GM12872 (cell line): ENCODE data around the gene NCAPG2.

Experiments
- TF ChIP-seq, protein P1 (sequence below): IDR thresholded peaks from 3 replicates; pipeline ENCODE4 v1.5.1; 2011; ENCODE audit warnings: low read depth, mild to moderate bottlenecking, low read length, moderate library complexity; ENCODE audit not compliant: insufficient read depth

The NCAPG2 gene

DNA sequence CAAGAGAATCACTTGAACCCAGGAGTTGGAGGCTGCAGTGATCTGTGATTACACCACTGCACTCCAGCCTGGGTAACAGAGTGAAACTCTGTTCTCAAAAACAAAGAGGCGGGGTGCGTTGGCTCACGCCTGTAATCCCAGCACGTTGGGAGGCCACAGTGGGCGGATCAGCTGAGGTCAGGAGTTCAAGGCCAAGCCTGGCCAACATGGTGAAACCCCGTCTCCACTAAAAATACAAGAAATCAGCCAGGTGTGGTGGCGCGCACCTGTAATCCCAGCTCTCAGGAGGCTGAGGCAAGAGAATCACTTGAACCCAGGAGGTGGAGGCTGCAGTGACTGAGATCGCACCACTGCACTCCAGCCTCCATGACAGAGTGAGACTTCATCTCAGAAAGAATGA lies 42.4 kb upstream of the NCAPG2 start:
- TF ChIP-seq, protein P1, sequence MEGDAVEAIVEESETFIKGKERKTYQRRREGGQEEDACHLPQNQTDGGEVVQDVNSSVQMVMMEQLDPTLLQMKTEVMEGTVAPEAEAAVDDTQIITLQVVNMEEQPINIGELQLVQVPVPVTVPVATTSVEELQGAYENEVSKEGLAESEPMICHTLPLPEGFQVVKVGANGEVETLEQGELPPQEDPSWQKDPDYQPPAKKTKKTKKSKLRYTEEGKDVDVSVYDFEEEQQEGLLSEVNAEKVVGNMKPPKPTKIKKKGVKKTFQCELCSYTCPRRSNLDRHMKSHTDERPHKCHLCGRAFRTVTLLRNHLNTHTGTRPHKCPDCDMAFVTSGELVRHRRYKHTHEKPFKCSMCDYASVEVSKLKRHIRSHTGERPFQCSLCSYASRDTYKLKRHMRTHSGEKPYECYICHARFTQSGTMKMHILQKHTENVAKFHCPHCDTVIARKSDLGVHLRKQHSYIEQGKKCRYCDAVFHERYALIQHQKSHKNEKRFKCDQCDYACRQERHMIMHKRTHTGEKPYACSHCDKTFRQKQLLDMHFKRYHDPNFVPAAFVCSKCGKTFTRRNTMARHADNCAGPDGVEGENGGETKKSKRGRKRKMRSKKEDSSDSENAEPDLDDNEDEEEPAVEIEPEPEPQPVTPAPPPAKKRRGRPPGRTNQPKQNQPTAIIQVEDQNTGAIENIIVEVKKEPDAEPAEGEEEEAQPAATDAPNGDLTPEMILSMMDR = no peak

DNA sequence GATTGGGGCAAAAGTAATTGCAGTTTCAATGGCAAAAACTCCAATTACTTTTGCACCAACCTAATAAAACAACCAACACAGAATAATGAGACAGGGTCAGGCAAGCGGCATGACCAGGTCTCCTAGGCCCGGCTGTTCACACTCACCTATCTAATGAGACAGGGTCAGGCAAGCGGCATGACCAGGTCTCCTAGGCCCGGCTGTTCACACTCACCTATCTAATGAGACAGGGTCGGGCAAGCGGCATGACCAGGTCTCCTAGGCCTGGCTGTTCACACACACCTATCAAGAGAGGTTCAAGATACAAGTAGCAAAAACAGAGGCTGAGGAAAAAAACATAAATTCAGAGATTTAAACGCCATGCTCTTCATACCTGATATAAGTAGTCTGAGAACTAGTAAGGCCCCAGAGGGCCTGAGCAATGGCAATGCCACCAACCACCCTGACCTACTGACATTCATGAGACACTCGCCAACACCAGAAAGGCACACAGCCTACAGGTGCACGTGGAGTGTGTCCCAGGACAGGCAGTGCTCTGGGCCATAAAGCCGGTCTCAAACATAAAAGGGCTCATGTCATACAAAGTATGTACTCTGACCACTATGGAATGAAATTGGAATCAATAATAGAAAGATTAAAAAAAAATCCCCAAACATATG lies 40.6 kb upstream of the NCAPG2 start:
- TF ChIP-seq, protein P1 = no peak

DNA sequence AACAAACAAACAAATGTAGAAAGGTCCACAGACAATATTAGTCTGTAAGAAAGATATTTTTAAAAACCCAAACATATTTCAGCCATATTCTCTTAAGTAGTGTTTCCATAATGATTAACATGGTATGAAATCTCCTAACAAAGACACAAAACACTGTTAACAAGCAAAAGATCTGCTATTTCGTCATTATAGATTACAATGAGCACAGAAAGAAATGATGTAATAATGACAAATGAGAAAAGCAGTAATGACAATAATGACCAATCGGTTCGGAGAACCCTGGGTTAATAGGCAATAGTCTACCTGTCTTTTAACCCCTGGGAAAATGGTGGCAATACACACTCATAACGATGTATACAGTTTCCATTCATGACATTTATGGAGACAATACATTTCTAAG lies 39.5 kb upstream of the NCAPG2 start:
- TF ChIP-seq, protein P1 = no peak

DNA sequence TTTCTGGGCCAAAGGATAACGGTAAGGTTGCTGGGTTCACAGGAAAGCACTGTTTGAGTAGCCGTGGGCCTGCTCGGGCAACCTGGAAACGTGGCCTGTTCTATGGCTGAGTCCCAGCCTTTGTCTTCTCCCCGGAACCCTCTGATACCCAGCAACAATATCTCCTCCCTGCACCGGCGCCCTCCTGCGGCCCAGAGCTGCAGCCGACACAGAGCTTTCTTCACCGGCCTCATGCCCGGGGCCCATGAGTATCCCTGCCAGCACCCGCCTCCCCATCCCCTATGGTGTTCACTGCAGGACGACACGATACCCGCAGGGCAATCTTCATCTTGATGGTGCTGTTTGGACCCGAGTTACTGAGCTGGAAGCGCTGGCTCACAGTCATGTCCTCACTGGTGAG lies 38.6 kb upstream of the NCAPG2 start:
- TF ChIP-seq, protein P1 = no peak

DNA sequence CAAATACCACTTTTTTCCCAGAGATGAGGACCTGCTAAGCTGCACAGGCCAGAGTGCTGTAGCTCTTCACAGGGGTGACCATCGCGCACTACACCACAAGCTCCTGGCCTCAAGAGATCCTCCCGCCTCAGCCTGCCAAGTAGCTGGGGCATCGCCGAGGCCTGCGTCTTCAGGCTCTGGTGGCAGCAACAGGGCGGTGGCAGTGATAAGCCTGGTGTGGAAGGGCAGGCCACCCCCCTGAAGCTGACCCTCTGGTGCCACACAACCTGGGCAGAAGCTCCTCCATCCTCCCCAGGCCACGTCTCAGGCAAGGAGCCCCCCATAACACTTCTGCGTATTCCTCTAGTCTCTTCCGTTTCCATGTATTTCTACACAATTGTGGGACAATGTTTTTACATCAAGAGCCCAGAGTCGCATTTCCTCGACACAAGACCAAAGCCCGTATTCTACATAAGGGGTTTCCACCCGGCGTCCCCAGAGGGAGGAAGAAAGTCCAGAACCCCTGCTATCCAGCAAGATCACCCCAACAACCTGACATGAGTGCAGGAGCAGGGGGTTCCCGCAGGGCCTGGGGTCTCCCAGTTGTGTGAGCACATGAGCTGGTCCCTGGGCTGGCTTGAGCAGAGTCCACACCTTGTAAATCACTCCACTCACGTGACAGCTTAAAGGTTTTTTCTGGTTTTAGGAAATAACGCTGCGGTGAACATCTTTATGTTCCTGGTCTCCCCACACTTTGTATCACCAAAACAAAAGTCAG lies 37.6 kb upstream of the NCAPG2 start:
- TF ChIP-seq, protein P1 = no peak

DNA sequence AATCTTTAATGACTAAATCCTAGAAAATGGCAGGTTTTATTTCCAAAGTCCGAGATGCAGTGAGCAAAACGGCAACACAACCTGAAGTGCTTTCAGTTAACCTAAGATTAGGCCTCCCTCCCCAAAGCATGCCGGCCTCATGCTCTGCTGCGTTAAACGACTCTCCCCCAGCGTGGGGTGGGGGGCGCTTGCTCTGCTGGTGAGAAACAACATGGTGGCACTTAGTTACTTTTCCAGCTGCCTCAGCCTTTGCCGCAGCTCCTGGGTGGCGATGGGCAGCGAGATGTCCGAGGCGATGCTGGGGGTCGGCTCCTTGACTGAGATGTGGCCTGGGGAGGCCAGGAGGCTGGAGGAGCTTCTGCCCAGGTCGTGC lies 36.7 kb upstream of the NCAPG2 start:
- TF ChIP-seq, protein P1 = no peak

DNA sequence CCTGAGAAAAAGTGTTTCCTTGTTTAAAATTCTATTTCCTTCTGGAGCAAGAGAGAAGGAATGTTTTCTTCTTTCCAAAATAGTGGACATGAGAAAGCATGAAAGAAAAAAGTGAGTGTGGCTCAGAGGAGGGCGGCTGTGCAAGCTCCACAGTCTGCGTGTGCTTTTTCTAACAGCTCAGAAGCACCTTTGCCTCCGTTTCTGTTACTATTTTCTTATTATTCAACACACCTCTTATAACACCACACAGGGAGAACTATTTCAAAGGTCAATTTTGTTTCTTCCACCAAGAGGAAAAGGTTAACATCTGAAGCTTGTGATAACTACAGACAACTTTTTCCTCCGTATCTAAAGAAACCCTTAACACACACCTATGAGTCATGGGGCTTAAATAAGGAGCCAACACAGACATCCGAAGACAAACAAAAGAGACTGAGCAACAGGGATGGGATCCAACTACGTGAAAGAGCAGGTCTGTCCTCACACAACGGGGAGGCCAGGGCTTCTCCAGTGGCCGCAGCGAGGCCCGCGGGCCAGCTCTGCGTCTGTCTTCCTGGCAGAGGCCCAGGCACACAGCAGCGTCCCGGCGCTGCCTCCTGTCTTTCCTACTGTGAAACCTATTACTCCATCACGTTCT lies 36.2 kb upstream of the NCAPG2 start:
- TF ChIP-seq, protein P1 = no peak
